SK-N-SH (cell line): ENCODE results near the gene KCNJ3.

Experiments
- CTCF ChIP-seq: fragments of 200-600 bp; sonication (generic); IDR thresholded peaks from 2 replicates; pipeline ENCODE4 v1.6.1; 2017; ENCODE audit warnings: antibody characterized with exemption, mild to moderate bottlenecking, moderate library complexity
- EP300 ChIP-seq, 2 experiments: IDR thresholded peaks; 2 replicates each; pipeline versions ENCODE4 v1.4.0 to v1.6.1; 2012; ENCODE audit warnings: borderline replicate concordance in 1 of 2, low read depth in 1 of 2, low read length in 1 of 2
- FOXJ3 ChIP-seq: sonication (generic); formaldehyde crosslinking; IDR thresholded peaks from 2 replicates; pipeline ENCODE4 v1.5.1; 2020; ENCODE audit warnings: mild to moderate bottlenecking, missing genetic modification reagents
- MAX ChIP-seq: IDR thresholded peaks from 2 replicates; pipeline ENCODE4 v1.4.0; 2012; ENCODE audit warnings: low read depth
- MXI1 ChIP-seq: IDR thresholded peaks from 2 replicates; pipeline ENCODE4 v1.6.1; 2012; ENCODE audit warnings: mild to moderate bottlenecking, low read depth, low read length, improper control_type of control experiment
- POLR2AphosphoS5 ChIP-seq: IDR thresholded peaks from 2 replicates; pipeline ENCODE4 v1.6.1; 2012; ENCODE audit warnings: low read depth, low read length
- REST ChIP-seq: IDR thresholded peaks from 2 replicates; pipeline ENCODE4 v1.6.1; 2012; ENCODE audit warnings: mild to moderate bottlenecking, low read depth, low read length, moderate library complexity
- RFX5 ChIP-seq: IDR thresholded peaks from 2 replicates; pipeline ENCODE4 v1.6.1; 2012; ENCODE audit warnings: mild to moderate bottlenecking, improper control_type of control experiment, low read length
- SIN3A ChIP-seq: IDR thresholded peaks from 2 replicates; pipeline ENCODE4 v1.6.1; 2012; ENCODE audit warnings: low read depth, mild to moderate bottlenecking, low read length, moderate library complexity, borderline replicate concordance
- TEAD4 ChIP-seq: IDR thresholded peaks from 2 replicates; pipeline ENCODE4 v1.4.0; 2012; ENCODE audit warnings: mild to moderate bottlenecking, borderline replicate concordance; ENCODE audit not compliant: insufficient read depth
- ZBTB33 ChIP-seq: IDR thresholded peaks from 2 replicates; pipeline ENCODE4 v1.4.0; 2012; ENCODE audit warnings: low read depth, borderline replicate concordance

- TF ChIP-seq SIN3A = no peak
- no peak for TF ChIP-seq CTCF
- TF ChIP-seq POLR2AphosphoS5 = no peak
- no peak for TF ChIP-seq TEAD4
- no peak for TF ChIP-seq MAX
- no peak for TF ChIP-seq REST
- TF ChIP-seq FOXJ3 (CRISPR knock-in tag) = no peak
- TF ChIP-seq EP300 (IDR thresholded peaks at IDR 0.05; ENCODE audit: borderline replicate concordance in 1 of 2, low read depth in 1 of 2, low read length in 1 of 2) = no peak
- TF ChIP-seq ZBTB33 = no peak
- no peak for TF ChIP-seq RFX5
- no peak for TF ChIP-seq MXI1
Measured at GRCh38 chr2:154673694-154674093, 24.8 kb upstream of the KCNJ3 start.
